ENCODE results near the gene MARF1.
"Not testable (repeated sequence)": the region's sequence is repeated elsewhere in the genome, so short reads cannot be mapped to it uniquely, and the experiment has no call there.

MARF1 gene

GRCh38 chr16:15598648-15599190, 44.2 kb downstream of the MARF1 start:
- no peak for DNase-seq

DNA sequence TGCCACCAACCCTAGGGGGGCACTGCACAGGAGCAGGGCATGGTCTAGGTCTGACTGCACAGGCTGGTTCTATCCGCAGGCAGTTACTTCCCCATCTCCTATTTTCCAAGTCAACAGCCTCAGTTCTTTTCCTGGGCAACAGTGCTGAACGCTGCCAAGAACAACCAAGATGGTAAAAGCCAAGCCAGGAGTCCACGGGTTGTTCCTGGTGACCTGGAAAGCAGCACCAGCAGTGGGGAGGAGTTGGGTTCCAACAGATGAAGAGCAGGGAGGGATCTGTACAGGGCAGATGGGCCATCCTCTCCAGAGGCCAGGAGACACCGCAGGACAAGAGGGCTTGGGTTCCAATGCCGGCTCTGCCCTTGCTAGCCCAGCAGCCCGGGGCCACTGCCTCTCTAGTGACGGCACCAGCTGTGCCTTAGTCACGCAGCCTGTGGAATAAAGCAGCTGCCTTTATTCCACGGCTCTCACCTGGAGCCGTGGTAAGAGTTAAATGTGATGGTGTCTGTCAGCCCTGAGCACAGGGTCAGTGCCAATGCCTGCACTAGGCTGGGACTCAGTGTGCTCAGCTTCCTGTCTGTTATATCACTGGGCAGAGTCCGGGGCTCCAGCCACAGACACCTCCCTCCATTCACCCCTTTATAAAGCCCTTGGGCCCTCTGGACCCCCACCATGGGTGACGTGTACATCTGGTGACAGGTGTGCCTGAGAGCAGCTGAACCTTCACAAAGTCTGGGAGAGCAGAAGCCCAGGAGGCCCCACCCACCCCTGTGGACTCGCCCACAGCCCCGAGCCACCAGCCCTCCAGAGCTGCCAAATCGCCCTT, 44.9 kb downstream of the MARF1 start:
- DNase-seq: no peak

DNA sequence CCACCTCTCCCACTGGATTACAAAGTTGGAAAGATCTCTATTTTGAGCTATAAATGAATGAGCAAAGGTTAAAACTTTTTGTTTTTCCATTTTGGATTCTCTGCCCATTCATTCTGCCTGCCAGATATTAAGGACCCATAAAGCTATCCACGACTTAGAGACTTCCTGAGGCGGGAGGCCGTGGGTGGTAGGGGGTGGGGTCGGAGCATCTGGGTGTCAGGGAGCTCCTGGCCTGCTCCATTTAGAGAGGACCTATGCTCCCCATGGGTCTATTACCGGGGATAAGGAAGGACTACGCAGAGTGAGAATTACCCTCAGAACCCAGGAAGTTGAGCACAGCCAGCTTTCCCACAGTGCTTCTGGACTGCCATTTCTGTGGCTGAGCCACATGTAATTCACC, 45.8 kb downstream of the MARF1 start:
- no peak for DNase-seq

DNA sequence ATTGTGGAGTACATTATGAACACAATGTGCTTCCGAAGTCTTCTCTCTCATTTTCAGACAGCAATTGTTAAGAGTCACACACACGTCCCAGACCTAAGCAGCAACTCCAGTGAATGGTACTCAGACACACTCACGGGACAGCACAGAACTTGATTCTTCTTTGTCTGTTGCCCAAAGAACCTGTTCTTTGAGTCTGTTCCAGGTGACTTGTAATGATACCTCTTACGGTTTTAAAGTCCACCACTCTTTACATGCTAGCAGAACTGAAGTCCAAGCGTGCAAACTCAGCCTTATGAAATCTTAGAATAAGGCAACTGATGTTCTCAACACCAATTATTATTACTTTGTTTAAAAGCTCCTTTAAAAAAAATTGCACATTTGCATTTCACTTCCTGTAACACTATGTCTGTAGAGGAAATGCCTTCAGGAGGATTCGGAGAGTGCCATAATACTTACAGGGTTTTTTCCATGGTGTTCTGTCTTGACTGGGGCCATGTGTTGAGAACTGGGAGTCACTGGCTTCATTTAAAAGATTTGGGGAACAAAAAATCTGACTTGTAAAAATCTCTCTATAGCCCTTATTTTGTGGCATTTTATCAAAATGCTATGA, 48.1 kb downstream of the MARF1 start:
- no peak for DNase-seq

DNA sequence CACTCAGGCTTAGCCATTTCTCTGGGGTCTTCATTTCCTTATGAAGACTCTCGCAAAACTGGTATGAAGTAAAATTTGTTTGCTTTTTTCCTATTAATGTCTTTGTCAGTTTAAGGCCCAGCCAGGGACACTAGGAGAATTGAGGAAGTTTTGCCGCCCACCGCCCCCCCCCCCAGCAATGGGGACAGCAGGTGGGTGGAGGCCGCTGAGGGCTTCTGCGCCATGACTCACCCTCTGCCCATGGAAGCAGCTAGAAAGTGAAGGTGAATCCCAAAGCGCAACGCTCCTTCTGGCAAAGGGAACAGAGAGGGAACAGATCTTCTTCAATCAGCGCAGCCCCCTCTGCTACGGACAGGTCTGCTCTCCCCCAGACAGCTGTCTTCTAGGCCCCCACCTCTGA, 49.7 kb downstream of the MARF1 start:
- DNase-seq: no peak

- no peak for DNase-seq
Measured at GRCh38 chr16:15592324-15592723, 50.6 kb downstream of the MARF1 start.

- no peak for DNase-seq
Measured at GRCh38 chr16:15587152-15587825, 55.7 kb downstream of the MARF1 start.

- no peak for DNase-seq
Measured at GRCh38 chr16:15586716-15587115, 56.2 kb downstream of the MARF1 start.

- no peak for DNase-seq
Measured at GRCh38 chr16:15585956-15586355, 57.0 kb downstream of the MARF1 start.

- DNase-seq: no peak
Measured at GRCh38 chr16:15583526-15583925, 59.4 kb downstream of the MARF1 start.

- no peak for DNase-seq
Measured at GRCh38 chr16:15581127-15581815, 61.7 kb downstream of the MARF1 start.

GRCh38 chr16:15578824-15579223, 64.1 kb downstream of the MARF1 start:
- no peak for DNase-seq

GRCh38 chr16:15576960-15577958, 65.7 kb downstream of the MARF1 start:
- DNase-seq: no peak

GRCh38 chr16:15575293-15576049, 67.5 kb downstream of the MARF1 start:
- DNase-seq: no peak

DNA sequence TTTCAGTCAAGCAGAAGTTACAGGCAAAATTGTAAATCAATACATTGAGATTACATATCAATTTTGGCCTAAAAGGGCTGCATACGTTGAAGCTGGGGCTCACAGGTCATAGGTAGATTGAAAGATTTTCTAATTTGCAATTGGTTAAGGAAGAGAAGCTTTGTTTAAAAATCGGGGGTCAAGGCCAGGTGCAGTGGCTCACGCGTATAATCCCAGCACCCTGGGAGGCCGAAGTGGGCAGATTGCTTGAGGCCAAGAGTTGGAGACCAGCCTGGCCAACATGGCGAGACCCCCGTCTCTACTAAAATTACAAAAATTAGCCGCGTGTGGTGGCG, 68.4 kb downstream of the MARF1 start:
- no peak for DNase-seq

GRCh38 chr16:15573896-15574613, 68.9 kb downstream of the MARF1 start:
- not testable (repeated sequence) for DNase-seq

DNA sequence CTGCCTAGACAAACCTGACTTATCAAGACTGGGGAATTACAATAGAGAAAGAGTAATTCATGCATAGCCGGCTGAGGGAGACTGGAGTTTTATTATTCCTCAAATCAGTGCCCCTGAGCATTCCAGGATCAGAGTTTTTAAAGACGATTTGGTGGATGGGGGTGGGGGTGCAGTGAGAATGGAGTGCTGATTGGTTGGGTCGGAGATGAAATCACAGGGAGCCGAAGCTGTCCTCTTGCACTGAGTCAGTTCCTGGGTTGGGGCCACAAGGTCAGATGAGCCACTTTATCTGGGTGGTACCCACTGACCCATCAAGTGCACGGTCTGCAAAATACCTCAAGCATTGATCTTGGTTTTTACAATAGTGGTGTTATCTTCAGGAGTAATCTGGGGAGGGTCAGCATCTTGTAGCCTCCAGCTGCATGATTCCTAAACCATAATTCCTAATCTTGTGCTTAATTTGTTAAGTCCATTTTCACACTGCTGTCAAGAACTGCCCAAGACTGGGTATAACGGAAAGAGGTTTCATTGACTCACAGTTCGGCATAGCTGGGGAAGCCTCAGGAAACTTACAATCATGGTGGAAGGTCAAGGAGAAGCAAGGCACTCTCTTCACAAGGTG, 69.6 kb downstream of the MARF1 start:
- no peak for DNase-seq

- DNase-seq: no peak
Measured at GRCh38 chr16:15572329-15573001, 70.5 kb downstream of the MARF1 start.

GRCh38 chr16:15571557-15571956, 71.4 kb downstream of the MARF1 start:
- no peak for DNase-seq

Measured in stimulated activated CD4-positive, alpha-beta T cell treated with anti-CD3 and anti-CD28 coated beads, Interleukin-4, amount 100 ng/mL, for 4 hours (primary cell).